22Rv1 (cell line): Measurements from ENCODE around the gene MBOAT7.
"Not testable (repeated sequence)": the region's sequence is repeated elsewhere in the genome, so short reads cannot be mapped to it uniquely, and the experiment has no call there.

Experiments used
- H3K27ac ChIP-seq: fragments of 450-650 bp; 2 replicates; pipeline ENCODE4 v1.5.1; 2017
- ZFX ChIP-seq: fragments of 450-650 bp; IDR thresholded peaks from 2 replicates; pipeline ENCODE4 v1.6.1; 2017; ENCODE audit warnings: antibody characterized with exemption, borderline replicate concordance
- TF ChIP-seq, protein P1 (sequence below): fragments of 450-650 bp; IDR thresholded peaks from 2 replicates; pipeline ENCODE4 v1.5.1; 2017; ENCODE audit warnings: mild to moderate bottlenecking

The MBOAT7 gene

DNA sequence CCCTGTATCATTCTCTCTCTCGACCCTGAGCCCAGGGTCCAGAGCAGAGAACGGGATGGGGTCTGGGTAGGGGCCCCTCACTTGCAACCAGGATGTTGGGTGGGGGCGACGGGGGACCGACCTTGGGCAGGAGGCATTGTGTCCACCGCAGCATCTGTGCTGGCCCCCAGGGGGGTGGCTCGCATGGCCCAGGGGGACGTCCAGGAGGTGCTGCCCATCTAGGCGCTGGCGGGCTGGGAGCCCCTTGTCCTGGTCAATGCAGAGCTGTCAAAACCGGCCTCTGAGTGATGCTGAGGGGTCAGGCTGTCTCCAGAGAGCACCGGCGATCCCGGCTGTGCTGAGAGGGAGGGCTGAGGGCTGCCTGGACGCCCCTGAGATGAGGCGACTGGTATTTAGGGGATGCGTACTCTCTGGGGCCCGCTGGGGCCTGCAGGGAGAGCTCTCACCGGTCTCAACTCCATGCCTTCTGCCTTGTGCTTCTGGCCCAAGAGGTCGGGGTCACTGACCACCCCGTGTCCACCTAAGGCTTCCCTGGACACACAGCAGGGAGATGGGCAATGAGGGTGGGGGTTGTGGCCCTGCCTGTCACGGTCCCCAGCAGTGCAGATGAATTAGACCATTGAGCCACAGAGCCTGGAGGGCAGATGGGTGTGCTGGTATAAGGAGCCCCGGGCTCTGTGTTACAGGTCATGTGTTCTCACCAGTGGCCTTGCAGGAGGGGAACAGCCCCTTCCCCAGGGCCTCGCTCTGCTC is 19.9 kb upstream of the MBOAT7 start:
- no peak for TF ChIP-seq ZFX
- TF ChIP-seq, protein P1, sequence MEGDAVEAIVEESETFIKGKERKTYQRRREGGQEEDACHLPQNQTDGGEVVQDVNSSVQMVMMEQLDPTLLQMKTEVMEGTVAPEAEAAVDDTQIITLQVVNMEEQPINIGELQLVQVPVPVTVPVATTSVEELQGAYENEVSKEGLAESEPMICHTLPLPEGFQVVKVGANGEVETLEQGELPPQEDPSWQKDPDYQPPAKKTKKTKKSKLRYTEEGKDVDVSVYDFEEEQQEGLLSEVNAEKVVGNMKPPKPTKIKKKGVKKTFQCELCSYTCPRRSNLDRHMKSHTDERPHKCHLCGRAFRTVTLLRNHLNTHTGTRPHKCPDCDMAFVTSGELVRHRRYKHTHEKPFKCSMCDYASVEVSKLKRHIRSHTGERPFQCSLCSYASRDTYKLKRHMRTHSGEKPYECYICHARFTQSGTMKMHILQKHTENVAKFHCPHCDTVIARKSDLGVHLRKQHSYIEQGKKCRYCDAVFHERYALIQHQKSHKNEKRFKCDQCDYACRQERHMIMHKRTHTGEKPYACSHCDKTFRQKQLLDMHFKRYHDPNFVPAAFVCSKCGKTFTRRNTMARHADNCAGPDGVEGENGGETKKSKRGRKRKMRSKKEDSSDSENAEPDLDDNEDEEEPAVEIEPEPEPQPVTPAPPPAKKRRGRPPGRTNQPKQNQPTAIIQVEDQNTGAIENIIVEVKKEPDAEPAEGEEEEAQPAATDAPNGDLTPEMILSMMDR = no peak

DNA sequence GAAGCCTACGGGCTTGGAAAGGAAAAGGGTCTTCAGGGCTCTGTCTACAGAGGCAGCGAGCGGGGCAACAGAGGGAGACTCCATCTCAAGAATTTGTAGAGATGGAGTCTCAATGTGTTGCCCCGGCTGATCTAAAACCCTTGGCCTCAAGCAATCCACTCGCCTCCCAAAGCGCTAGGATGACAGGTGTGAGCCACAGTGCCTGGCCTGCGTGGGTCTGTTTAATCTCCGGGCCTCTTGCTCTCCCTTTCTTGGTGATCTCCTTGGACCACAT is 19.3 kb upstream of the MBOAT7 start:
- H3K27ac ChIP-seq = peak overlapping the region; percentile 58
- TF ChIP-seq, protein P1 = no peak
- no peak for TF ChIP-seq ZFX

More for the DNA sequence above, 19.9 kb upstream of the MBOAT7 start:
- H3K27ac ChIP-seq = peak overlapping the region; percentile 58

DNA sequence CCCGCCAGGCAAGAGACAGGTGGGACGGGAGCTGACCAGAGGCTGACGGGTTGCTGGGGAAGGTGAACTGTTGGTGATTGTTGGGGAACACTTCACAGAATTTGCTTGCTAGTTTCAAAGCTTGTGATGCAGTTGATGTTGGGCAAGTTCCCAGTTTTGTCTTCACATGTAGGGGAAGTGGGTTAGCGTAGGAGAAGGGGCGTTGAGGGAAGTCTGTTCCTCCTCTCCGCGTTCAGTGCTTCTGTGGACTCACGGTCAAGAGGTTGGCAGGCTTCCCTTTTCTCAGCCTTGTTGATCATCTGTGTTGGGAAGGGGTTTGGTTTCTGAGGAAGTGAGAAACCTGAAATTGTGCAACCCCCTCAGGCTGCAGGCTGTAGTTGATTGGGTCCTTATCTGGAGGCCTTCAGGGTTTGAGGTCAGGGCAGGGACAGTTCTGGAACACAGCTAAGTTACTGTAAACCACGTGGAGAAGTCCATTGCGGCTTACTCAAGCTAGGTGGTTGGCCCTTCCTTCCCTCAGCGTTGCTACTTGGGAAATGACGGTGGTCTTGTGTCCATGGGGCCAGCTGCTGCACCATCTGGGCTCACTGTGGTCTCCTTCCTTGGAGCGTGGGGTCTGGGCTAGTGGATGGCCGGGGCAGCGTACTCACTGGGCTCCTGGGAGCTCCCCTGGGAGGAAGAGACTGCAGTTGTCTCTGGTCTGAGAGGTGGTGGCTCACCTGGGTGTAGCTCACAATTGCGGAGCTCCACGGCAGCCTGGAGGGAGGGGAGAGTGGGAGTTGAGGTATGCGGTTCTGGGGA is 18.8 kb upstream of the MBOAT7 start:
- TF ChIP-seq, protein P1 = no peak
- TF ChIP-seq ZFX = no peak
- peak overlapping the region; percentile 58 for H3K27ac ChIP-seq

DNA sequence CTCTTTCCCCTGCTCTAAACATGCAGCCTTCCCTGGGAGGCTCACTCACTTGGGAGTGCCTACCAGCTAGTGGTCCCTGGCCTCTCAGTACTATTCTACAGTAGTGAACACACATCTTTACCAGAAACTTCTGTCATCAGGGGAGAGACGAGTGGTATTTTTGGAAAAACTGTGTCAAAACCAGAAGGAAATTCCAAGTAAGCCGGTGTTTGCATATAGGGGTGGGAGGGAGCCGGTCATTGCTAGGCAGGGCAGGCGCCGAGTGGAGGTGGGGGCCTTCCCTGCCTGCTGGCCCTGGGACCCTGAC is 18.2 kb upstream of the MBOAT7 start:
- H3K27ac ChIP-seq = peak overlapping the region; percentile 58

DNA sequence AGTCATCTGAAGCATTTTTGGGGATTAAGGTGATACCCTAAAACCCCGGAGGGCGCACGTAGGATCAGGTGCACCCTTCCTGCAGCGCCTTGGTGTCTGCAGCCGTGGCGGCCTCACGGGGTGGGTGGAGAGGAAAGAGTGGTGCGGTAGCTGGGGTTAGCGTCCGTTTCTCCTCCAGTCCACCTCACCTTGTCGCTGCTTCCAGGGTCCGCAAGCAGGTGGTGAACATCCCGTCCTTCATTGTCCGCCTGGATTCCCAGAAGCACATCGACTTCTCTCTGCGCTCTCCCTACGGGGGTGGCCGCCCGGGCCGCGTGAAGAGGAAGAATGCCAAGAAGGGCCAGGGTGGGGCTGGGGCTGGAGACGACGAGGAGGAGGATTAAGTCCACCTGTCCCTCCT is 17.8 kb upstream of the MBOAT7 start:
- H3K27ac ChIP-seq = not testable (repeated sequence)

More for the DNA sequence above, 18.2 kb upstream of the MBOAT7 start:
- no peak for TF ChIP-seq ZFX
- TF ChIP-seq, protein P1 = no peak

DNA sequence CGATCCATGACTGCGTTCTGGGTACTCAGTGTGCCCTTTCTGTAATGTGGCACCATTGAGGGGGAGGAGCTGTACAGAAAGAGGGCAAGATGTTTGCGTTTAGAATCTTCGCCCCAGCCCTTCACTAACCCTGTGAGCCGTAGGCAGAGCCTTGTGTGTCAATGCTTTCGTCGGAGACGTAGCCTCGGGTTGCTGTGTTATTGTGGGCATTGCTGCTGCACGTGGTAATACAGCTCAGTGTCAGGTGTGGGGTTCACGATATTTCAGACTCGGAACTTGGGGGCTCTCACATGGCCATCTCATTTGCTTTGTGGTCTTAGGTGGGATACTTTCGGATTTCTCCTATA is 17.4 kb upstream of the MBOAT7 start:
- H3K27ac ChIP-seq = no peak overlapping the region
- TF ChIP-seq ZFX = no peak
- TF ChIP-seq, protein P1 = no peak

DNA sequence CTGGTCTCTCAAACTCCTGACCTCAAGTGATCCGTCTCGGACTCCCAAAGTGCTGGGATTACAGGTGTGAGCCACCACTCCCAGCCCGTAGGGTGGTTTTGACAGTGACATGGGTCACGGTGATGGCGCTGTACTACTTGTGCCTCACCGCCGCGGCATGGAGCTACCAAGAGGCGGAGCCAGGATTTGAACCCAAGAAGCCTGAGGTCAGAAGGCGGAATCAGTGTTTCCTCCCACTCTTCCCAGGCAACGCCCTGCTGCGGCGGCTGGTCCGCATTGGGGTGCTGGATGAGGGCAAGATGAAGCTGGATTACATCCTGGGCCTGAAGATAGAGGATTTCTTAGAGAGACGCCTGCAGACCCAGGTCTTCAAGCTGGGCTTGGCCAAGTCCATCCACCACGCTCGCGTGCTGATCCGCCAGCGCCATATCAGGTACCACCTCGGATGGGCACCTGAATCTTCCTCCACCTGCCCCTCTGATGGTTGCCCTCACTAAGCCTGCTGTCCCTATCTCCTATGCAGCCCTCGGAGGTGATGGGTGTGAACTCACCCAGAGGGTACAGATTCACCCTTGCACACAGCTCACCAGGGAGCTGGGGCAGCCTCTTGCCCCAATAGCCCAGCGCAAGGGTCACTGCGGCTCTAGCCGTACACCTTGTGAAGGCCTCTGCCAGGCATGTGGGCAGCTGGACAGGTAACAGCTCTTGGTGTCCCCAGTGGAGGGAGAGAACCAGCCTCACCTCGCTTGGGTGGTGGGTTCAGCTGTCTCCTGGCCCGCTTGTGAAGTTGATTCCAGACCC is 16.9 kb upstream of the MBOAT7 start:
- no peak overlapping the region for H3K27ac ChIP-seq
- TF ChIP-seq, protein P1 = no peak
